NCI-H1930 (cell line): ENCODE measurements around the gene ODAD3.
"Not testable (repeated sequence)": the region's sequence is repeated elsewhere in the genome, so short reads cannot be mapped to it uniquely, and the experiment has no call there.

Experiments used
- DNase-seq, 2 experiments: peaks; one replicate each; lab custom pipeline; 2025; lab: John Stamatoyannopoulos, UW

The ODAD3 gene

DNA sequence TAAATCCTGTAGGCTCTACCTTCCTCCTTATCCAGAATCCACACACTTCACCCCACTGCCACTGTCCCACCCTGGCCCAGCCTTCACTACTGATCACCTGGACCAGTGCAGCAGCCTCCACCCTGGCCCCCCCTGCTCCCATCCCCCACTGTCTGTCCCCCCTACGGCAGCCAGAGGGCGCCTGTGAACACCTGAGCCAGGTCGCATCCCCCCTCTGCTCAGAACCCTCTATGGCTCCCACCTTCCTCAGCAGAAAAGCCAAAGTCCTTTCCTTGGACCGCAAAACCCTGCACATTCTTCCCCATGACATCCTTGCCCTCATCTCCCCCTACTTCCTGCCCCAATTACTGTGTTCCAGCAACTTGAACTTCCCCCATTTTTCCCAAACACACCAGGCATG lies 25.3 kb upstream of the ODAD3 start:
- no peak for DNase-seq

GRCh38 chr19:11458912-11459311 lies 24.0 kb upstream of the ODAD3 start:
- not testable (repeated sequence) for DNase-seq

DNA sequence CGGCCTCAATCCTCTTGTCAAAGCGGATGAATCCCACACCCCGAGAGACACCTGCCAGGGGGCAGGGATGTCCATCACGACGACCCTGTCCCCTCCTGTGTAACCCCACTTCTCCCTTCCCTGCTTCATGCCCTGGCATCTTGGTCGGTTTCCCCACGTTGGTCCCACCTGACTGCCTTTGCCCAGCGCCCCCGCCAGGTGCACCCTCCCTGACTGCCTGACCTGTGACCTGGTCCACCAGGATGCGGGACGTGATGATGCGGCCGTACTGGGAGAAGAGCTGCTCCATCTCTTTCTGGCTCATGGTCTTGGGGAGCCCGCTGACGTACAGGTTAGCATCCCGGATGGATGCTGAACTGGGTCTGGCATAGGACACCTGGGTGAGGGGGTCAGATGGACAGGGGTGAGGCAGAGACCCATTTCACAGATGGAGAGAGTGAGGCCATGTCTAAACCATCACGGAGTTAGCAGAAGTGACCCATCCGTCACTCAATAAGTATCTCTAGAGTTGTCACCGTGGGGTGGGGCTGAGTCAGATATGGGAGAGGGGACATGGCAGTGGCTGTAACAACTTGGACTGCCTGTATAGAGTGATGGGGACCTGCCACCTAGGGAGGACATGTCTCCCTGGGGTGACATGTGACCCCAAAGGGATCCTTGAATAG lies 23.4 kb upstream of the ODAD3 start:
- no peak for DNase-seq

- no peak for DNase-seq
Observed at GRCh38 chr19:11457831-11458230, 22.9 kb upstream of the ODAD3 start.

- no peak for DNase-seq
Observed at GRCh38 chr19:11457115-11457514, 22.2 kb upstream of the ODAD3 start.

DNA sequence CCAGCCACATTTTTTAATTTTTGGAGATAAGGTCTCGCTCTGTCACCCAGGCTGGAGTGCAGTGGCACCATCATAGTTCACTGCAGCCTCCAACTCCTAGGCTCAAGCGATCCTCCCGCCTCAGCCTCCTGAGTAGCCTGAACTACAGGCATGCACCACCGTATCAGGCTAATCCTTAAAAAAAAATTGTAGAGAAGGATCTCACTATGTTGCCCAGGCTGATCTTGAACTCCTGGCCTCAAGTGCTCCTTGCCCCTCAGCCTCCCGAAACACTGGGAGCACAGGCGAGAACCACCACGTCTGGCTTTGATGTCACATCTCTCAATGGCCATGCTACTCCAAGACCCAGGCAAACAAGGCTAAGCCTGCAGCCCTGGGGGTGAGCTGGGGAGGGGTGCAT lies 21.7 kb upstream of the ODAD3 start:
- no peak for DNase-seq

DNA sequence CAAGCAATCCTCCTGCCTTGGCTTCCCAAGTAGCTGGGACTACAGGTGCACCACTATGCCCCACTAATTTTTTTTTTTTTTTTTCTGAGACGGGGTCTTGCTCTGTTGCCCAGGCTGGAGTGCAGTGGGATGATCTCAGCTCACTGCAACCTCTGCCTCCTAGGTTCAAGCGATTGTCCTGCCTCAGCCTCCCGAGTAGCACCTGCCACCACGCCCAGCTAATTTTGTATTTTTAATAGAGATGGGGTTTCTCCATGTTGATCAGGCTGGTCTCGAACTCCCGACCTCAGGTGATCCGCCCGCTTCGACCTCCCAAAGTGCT lies 20.3 kb upstream of the ODAD3 start:
- not testable (repeated sequence) for DNase-seq

DNA sequence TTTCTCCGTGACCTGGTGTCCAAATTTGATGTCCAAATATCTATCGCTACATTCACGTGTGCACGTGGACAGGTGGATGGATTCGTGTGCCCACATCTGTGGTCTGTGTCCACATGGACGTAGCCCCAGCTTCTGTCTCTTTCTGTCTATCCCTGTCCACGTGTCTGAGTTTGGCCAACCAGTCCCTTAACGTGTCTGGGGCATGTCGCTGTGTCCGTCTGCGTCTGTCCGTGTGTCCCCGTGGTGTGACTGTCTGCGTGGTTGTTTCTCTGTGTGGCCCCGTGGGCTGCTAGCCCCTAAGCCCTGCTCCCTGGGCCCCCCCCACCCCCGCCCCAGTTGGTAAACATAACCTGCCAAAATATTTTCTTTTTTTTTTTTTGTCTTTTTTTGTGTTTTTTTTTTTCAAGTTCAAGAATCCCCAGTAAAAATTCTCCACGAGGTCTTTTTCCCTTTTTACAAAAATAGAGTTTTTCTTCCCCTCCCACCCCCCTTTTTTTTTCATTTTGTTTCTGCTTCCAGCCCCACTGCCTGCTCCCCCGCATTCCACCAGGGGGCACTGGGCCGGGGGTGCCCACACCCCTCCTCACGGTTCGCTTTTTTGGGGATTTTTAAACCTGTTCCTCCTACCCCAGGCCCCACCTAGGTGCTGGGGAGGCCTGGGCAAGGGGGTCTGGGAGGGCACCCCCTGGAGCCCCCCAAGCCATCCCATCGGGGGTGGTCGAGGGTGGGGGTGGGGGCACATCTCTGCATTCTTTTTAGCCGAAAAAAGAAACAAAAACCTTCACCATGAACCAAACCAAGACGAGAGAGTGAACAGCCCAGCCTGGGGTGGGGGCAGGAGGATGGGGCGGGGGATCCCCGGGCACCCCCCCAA lies 18.8 kb upstream of the ODAD3 start:
- no peak for DNase-seq

DNA sequence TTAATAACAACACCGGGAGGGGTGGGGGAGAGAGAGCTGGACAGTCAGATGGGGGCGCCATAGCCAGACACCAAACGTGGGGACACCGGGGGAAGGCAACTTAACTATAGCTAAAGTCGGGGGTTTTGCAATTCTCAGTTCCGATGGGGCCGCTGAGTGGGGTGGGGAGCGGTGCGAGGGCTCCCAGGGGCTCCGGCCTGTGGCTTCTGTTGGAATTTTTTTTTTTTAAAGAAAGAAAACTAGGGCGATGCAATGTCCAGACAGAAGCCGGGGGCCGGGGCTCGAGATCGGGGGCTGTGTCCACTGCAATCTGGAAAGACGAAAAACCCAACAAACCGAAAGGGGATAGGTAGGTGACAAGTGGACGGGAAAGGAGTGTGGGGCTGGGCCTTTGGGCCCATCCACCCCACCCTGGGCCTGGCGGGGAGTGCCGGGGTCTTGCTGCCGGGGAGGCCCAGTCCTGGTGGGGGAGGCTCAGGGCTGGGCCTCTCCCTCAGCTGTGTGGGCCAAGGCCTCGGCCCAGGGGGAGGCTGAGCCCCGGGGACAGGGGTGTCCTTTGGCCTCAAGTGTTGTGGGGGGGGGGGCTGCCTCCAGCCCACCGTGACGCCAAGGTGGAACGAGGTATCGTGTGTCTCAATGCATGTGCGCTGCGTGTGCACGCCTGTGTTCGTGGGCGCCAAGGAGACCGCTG lies 17.8 kb upstream of the ODAD3 start:
- DNase-seq: no peak

GRCh38 chr19:11451871-11452619 lies 17.1 kb upstream of the ODAD3 start:
- DNase-seq: no peak

GRCh38 chr19:11451327-11451870 lies 16.5 kb upstream of the ODAD3 start:
- no peak for DNase-seq

GRCh38 chr19:11450570-11451326 lies 15.8 kb upstream of the ODAD3 start:
- DNase-seq: no peak

- DNase-seq: no peak
Observed at GRCh38 chr19:11448923-11449554, 14.1 kb upstream of the ODAD3 start.

DNA sequence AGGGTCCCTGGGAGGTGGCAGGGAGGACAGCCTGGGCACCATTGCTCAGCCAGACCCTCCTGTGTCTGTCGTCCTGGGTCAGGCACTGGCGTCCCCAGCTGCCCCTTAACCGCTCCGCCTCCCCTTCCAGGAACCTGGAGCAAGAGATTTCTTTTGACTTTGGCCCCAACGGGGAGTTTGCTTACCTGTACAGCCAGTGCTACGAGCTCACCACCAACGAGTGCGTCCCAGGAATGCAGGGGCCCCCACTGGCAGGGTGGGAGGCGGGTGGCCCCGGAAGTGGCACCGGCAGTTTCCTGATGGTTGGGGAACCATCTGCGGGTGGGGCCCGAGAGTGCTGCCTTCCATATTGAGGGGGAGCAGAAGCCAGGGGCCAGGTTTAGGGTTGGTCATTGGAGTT lies 13.5 kb upstream of the ODAD3 start:
- DNase-seq: no peak

- no peak for DNase-seq
Observed at GRCh38 chr19:11447347-11448262, 12.7 kb upstream of the ODAD3 start.

DNA sequence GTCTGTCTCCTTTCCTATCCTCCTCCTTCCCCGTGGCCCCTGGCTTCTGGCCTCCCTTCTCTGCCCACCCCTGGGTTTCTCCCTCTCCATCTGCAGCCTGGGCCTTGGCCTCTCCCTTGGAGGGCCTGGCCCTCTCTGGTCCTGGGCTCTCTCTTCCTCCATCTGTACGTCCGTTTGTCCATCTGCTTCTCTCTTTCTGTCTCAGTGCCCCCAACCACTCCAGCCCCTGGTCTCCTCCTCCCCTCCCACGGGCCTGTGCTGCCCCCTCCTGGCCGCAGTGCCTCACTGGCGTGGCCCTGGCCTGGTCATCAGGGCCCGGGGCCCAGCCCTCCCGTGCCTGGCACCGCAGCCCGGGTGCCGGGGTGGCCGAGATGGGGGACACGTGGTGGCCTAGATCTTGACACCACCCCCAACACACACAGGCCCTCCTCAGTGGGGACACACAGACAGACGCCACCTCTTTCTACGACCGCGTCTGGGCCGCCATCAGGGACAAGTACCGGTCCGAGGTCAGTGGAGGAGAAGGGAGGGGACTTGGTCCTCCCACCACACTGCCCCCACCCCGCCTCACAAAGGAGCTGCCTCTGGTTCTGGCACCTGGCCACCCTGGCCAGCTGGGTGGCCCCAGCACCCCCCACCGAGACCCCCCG lies 11.9 kb upstream of the ODAD3 start:
- DNase-seq: no peak

DNA sequence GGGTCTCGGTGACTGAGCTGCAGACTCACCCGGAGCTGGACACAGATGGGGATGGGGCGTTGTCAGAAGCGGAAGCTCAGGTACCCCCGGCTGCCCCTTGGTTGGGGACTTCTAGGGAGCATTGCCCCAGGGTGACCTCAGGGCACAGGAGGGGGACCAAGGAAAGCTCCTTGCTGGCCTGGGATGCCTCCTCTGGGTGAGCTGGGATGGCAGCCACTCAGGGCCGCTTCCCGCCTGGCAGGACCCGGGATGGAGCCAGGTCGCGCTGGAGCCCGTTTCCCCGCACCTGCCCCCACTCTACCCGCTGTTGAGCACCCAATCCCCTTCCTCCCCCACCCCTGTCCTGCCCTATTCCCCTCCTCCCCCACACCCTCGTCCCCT lies 11.3 kb upstream of the ODAD3 start:
- no peak for DNase-seq

- no peak for DNase-seq
Observed at GRCh38 chr19:11445141-11445540, 10.2 kb upstream of the ODAD3 start.

- DNase-seq: no peak
Observed at GRCh38 chr19:11444059-11444458, 9.1 kb upstream of the ODAD3 start.
